Duodenal mucosa (tissue), 2 donors: ENCODE measurements around the gene USP13.
"Not testable (repeated sequence)": the region's sequence is repeated elsewhere in the genome, so short reads cannot be mapped to it uniquely, and the experiment has no call there.

ENCODE experiments used
- H3K27ac ChIP-seq: one replicate; pipeline ENCODE4 v1.7.0; 2013; ENCODE audit warnings: low read depth, low read length
- H3K27me3 ChIP-seq, 2 donors: one replicate each; pipeline ENCODE4 v1.7.0; 2013; ENCODE audit warnings: low read length in 2 of 2, control low read depth in 1 of 2; ENCODE audit not compliant: insufficient read depth in 2 of 2, control insufficient read depth in 1 of 2
- H3K36me3 ChIP-seq, 2 donors: one replicate each; pipeline ENCODE4 v1.7.0; 2013; ENCODE audit warnings: low read length in 2 of 2, control low read depth in 1 of 2; ENCODE audit not compliant: insufficient read depth in 2 of 2, control insufficient read depth in 1 of 2
- H3K4me1 ChIP-seq, 2 donors: one replicate each; pipeline ENCODE4 v1.7.0; 2013; ENCODE audit warnings: low read length in 2 of 2, control low read depth in 1 of 2; ENCODE audit not compliant: insufficient read depth in 2 of 2, control insufficient read depth in 1 of 2
- H3K4me3 ChIP-seq, 2 donors: one replicate each; pipeline ENCODE4 v1.7.0; 2013; ENCODE audit warnings: low read length in 2 of 2, low read depth in 1 of 2
- H3K9ac ChIP-seq, 2 donors: one replicate each; pipeline ENCODE4 v1.7.0; 2013; ENCODE audit warnings: low read length in 2 of 2, low read depth in 1 of 2
- H3K9me3 ChIP-seq, 2 donors: one replicate each; pipeline ENCODE4 v1.7.0; 2013; ENCODE audit warnings: low read length in 2 of 2, control low read depth in 1 of 2; ENCODE audit not compliant: control insufficient read depth in 1 of 2

Gene USP13

GRCh38 chr3:179671309-179671708 is 18.5 kb downstream of the USP13 start:
- no peaks in the 10 kb centered on the region for H3K27me3 ChIP-seq
- H3K9ac ChIP-seq, result no peak overlapping the region
- H3K4me1 ChIP-seq, result no peaks in the 10 kb centered on the region
- no peak overlapping the region for H3K27ac ChIP-seq
- no peaks in the 10 kb centered on the region for H3K9me3 ChIP-seq
- no peak overlapping the region for H3K4me3 ChIP-seq
- H3K36me3 ChIP-seq, result no peaks in the 10 kb centered on the region

DNA sequence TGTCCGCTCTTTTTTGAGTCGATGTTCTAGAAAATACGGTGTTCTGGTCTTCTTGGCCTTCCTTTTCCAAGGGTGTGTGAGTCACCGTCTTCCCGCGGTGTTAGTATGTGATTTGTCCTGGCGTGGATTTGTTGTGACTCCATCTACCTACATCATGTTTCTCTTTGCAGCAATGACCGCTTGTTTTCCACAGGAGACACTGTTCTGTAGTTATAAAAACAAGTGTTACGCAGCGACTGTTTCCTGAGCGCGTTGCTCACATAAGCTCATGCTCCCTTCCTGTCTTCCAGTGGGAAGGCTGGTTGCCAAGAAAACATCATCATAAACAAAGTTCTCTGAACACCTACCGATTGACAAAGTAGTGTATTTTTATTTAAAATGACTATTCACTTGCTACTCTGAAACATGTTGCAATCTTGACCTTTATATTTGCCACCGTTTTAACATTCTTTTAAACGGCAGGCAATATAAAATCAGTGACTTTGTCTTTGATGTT is 19.0 kb downstream of the USP13 start:
- no peak overlapping the region for H3K9ac ChIP-seq
- H3K4me3 ChIP-seq, result no peak overlapping the region
- no peaks in the 10 kb centered on the region for H3K4me1 ChIP-seq
- no peaks in the 10 kb centered on the region for H3K9me3 ChIP-seq
- H3K27me3 ChIP-seq, result no peaks in the 10 kb centered on the region
- H3K27ac ChIP-seq, result no peak overlapping the region
- H3K36me3 ChIP-seq, result no peaks in the 10 kb centered on the region

- Histone ChIP-seq H3K4me3 (no peak overlapping the region), H3K4me1 (no peaks in the 10 kb centered on the region), H3K36me3 (no peaks in the 10 kb centered on the region), H3K27me3 (no peaks in the 10 kb centered on the region), H3K9me3 (no peaks in the 10 kb centered on the region), H3K27ac (no peak overlapping the region), H3K9ac (no peak overlapping the region)
These were observed 20.1 kb downstream of the USP13 start for GRCh38 chr3:179672918-179673317.

- no peak overlapping the region for H3K4me3 ChIP-seq
- H3K27me3 ChIP-seq, result no peaks in the 10 kb centered on the region
- no peaks in the 10 kb centered on the region for H3K36me3 ChIP-seq
- no peak overlapping the region for H3K27ac ChIP-seq
- no peaks in the 10 kb centered on the region for H3K4me1 ChIP-seq
- H3K9ac ChIP-seq, result no peak overlapping the region
- H3K9me3 ChIP-seq, result no peaks in the 10 kb centered on the region
These were observed 20.7 kb downstream of the USP13 start for GRCh38 chr3:179673523-179673922.

DNA sequence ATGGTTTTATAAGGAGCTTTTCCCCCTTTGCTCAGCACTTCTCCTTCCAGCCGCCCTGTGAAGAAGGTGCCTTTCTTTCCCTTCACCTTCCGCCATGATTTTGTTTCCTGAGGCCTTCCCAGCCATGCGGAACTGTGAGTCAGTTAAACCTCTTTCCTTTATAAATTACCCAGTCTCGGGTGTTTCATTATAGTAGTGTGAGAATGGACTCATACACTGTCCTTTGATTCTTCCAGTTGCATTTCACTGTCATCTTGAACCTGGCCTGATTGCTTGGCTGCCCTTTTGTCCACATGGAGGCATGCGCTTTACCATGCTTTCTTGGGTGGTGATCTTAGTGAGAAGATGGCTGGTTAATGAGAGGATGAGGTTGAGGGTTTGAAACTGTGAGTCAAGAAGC is 23.2 kb downstream of the USP13 start:
- Histone ChIP-seq H3K4me1 (no peaks in the 10 kb centered on the region), H3K36me3 (no peaks in the 10 kb centered on the region), H3K9me3 (no peaks in the 10 kb centered on the region), H3K9ac (no peak overlapping the region), H3K4me3 (no peak overlapping the region), H3K27me3 (no peaks in the 10 kb centered on the region), H3K27ac (no peak overlapping the region)

- Histone ChIP-seq H3K4me1 (peaks cover 0 to 5% of the 10 kb centered on the region in 2 donors), H3K9me3 (no peaks in the 10 kb centered on the region), H3K4me3 (no peak overlapping the region), H3K27ac (no peak overlapping the region), H3K36me3 (no peaks in the 10 kb centered on the region), H3K27me3 (no peaks in the 10 kb centered on the region), H3K9ac (no peak overlapping the region)
These were observed 25.0 kb downstream of the USP13 start for GRCh38 chr3:179677884-179678283.

- Histone ChIP-seq H3K4me3 (no peak overlapping the region), H3K9ac (no peak overlapping the region), H3K27ac (no peak overlapping the region), H3K4me1 (peaks cover 0 to 6% of the 10 kb centered on the region in 2 donors), H3K9me3 (no peaks in the 10 kb centered on the region), H3K36me3 (no peaks in the 10 kb centered on the region), H3K27me3 (no peaks in the 10 kb centered on the region)
These were observed 28.8 kb downstream of the USP13 start for GRCh38 chr3:179681492-179682263.

DNA sequence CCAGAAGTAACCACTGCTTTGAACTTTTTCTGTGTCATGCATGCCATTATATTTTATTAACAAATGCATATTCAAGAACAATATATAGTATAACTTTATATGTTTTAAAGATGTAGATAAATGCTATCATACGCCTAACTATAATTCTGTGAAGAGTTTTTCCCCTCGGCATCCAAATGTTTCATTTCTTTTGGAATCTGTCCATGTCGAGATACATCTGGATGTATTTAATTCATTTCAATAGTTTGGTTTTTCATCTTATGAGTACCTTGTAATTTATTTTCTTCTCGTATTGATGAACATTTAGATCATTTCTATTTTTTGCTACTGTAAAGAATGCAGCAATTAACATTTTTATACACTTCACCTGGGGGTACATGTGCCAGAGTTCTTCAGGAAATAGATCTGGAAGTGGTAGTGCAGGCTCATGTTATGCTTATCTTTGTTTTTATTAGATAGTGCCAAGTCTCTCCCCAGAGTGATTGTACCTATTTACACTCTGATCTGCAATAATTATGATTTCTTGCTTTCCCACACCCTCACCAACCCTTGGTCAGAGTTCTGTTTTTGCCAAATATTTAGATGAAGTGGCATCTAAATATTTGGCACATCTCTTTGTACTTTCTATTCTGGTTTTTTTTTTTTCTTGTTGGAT is 29.7 kb downstream of the USP13 start:
- H3K9me3 ChIP-seq, result no peaks in the 10 kb centered on the region
- peaks cover 0 to 6% of the 10 kb centered on the region in 2 donors for H3K4me1 ChIP-seq
- H3K27me3 ChIP-seq, result no peaks in the 10 kb centered on the region
- H3K36me3 ChIP-seq, result no peaks in the 10 kb centered on the region
- no peak overlapping the region for H3K9ac ChIP-seq
- no peak overlapping the region for H3K27ac ChIP-seq
- H3K4me3 ChIP-seq, result no peak overlapping the region

DNA sequence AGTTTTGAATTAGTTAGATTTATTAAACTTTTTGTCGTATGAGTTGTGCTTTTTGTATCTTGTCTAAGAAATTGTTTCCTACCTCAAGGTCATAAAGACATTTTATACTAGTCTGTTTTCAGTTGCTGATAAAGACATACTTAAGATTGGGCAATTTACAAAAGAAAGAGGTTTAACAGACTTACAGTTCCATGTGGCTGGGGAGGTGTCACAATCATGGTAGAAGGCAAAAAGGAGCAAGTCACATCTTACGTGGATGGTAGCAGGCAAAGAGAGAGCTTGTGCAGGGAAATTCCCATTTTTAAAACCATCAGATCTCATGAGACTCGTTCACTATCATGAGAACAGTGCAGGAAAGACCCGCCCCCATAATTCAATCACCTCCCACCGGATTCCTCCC is 30.4 kb downstream of the USP13 start:
- not testable (repeated sequence) for H3K9ac ChIP-seq, H3K4me3 ChIP-seq, H3K9me3 ChIP-seq, H3K27me3 ChIP-seq, H3K27ac ChIP-seq, H3K36me3 ChIP-seq, H3K4me1 ChIP-seq

DNA sequence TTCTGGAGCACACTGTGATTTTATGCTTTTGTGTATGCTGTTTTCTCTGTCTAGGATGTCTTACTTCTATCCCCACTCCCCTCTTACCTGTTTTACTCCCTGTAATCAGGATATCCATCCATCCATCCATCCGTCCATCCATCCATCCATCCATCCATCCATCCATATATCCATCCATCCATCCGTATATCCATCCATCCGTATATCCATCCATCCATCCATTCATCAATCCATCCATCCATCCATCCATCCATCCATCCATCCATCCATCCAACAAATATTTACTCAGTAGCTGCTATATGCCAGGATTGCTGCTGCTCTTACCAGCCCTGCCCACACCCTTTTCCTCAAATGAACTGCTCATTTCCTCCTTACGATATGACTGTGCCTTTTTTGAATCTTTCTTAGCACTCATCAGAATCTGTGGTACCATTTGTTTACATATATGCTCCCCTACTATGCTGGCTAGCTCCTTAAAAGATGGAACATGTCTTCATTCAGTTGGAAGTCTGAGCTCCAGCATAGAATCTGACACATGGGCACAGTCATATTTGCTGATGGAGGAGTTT is 35.2 kb downstream of the USP13 start:
- Histone ChIP-seq H3K9me3 (no peaks in the 10 kb centered on the region), H3K36me3 (no peaks in the 10 kb centered on the region), H3K4me1 (no peaks in the 10 kb centered on the region), H3K27me3 (no peaks in the 10 kb centered on the region), H3K27ac (no peak overlapping the region), H3K4me3 (no peak overlapping the region), H3K9ac (no peak overlapping the region)
